SIG-M5 (cell line): ENCODE results near the gene HOXA6.

Source experiments
- DNase-seq: peaks from one replicate; lab custom pipeline; 2025; lab: John Stamatoyannopoulos, UW

Gene HOXA6

GRCh38 chr7:27184337-27185012 lies 36.9 kb upstream of the HOXA6 start:
- no peak for DNase-seq

GRCh38 chr7:27183682-27184336 lies 36.2 kb upstream of the HOXA6 start:
- DNase-seq = no peak

- no peak for DNase-seq
Measured at GRCh38 chr7:27182861-27183681, 35.5 kb upstream of the HOXA6 start.

- DNase-seq = no peak
Measured at GRCh38 chr7:27182285-27182841, 34.8 kb upstream of the HOXA6 start.

GRCh38 chr7:27181795-27182275 lies 34.3 kb upstream of the HOXA6 start:
- DNase-seq = no peak

GRCh38 chr7:27180431-27181420 lies 33.2 kb upstream of the HOXA6 start:
- no peak for DNase-seq

- DNase-seq = no peak
Measured at GRCh38 chr7:27179503-27180430, 32.2 kb upstream of the HOXA6 start.

- DNase-seq = no peak
Measured at GRCh38 chr7:27179030-27179429, 31.5 kb upstream of the HOXA6 start.

GRCh38 chr7:27178366-27178765 lies 30.8 kb upstream of the HOXA6 start:
- DNase-seq = no peak

GRCh38 chr7:27177795-27178320 lies 30.3 kb upstream of the HOXA6 start:
- DNase-seq = no peak

GRCh38 chr7:27176962-27177794 lies 29.6 kb upstream of the HOXA6 start:
- DNase-seq = no peak

- DNase-seq = no peak
Measured at GRCh38 chr7:27176524-27176845, 28.9 kb upstream of the HOXA6 start.

- no peak for DNase-seq
Measured at GRCh38 chr7:27175626-27176523, 28.3 kb upstream of the HOXA6 start.

GRCh38 chr7:27174874-27175625 lies 27.5 kb upstream of the HOXA6 start:
- no peak for DNase-seq

- no peak for DNase-seq
Measured at GRCh38 chr7:27173956-27174873, 26.6 kb upstream of the HOXA6 start, which contains the start of gene HOXA10. HOXA10 (minus strand) TSS chr7:27174320; CDS start chr7:27174306, 14 bp downstream.

GRCh38 chr7:27173511-27173955 lies 26.0 kb upstream of the HOXA6 start:
- no peak for DNase-seq
